Measurements from ENCODE around the gene SIRT6.

The SIRT6 gene

DNA sequence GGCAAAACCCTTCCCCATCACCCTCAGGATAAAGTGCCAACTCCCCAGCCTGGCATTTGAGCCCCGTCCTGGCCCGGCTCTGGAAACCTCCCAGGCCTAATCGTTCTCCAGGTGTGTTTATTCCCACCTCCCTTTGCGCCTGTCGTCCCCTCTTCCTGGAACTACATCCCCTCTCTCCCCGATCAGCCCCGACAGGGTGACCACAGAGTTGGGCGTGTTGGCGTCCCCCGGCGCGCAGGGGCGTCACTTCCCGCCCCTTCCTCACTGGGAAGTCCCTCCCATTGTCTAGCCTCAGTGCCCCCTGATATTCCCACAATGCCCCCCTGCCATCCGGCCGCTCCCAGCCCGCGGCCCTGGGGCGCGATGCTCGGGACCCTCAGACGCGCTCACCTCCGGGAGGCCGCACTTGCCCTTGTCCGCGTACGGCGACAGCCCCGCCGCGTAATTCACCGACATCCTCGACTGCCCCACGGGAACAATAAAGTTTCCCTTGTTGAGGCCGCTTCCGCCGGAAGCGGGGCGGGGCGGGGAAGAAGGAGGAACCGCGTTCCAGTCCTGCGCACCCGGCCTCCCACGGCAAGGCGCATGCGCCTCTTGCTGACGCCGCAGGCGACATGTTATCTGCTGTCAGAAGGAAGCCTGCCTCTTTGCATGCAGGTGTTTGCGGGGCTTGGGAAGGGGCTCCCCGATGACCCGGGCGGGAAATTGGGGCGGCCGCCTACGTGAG is at the start of gene SIRT6, which contains the start of gene ANKRD24:
Gene SIRT6 (minus strand): TSS at position 480 of the 727 bp plus-strand sequence. CDS start 24 bp downstream, at position 456.
Gene ANKRD24 (plus strand): TSS at position 606 of the 727 bp plus-strand sequence. CDS start 3,737 bp downstream, outside the sequence.
- TF ChIP-seq TEAD4 (IDR thresholded peaks at IDR 0.05) (peak; percentile 41), CEBPB (IDR thresholded peaks at IDR 0.05) (no peak), EGR1 (IDR thresholded peaks at IDR 0.05) (no peak), FOXM1 (IDR thresholded peaks at IDR 0.05; ENCODE audit: borderline replicate concordance, low read depth) (no peak), TCF12 (IDR thresholded peaks at IDR 0.05; ENCODE audit: low read depth) (peak; percentile 76), EP300 (IDR thresholded peaks at IDR 0.05; ENCODE audit: borderline replicate concordance) (peak; percentile 43; the same call in 1 of the 2 replicates), TAF1 (IDR thresholded peaks at IDR 0.05; ENCODE audit: low read depth) (peak; percentile 81), YY1 (IDR thresholded peaks at IDR 0.05; ENCODE audit: low read depth) (peak; percentile 87), CREB1 (IDR thresholded peaks at IDR 0.05; ENCODE audit: low read depth) (peak; percentile 46; the same call in 1 of the 2 replicates), NFIC (IDR thresholded peaks at IDR 0.05) (no peak), RAD21 (IDR thresholded peaks at IDR 0.05; ENCODE audit: low read depth) (no peak), ZBTB7A (IDR thresholded peaks at IDR 0.05; ENCODE audit: low read depth) (peak; percentile 88)
- TF ChIP-seq, protein P1, sequence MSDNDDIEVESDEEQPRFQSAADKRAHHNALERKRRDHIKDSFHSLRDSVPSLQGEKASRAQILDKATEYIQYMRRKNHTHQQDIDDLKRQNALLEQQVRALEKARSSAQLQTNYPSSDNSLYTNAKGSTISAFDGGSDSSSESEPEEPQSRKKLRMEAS (IDR thresholded peaks at IDR 0.05), result peak; percentile 67; the same call in 1 of the 2 replicates
- TF ChIP-seq, protein P2, sequence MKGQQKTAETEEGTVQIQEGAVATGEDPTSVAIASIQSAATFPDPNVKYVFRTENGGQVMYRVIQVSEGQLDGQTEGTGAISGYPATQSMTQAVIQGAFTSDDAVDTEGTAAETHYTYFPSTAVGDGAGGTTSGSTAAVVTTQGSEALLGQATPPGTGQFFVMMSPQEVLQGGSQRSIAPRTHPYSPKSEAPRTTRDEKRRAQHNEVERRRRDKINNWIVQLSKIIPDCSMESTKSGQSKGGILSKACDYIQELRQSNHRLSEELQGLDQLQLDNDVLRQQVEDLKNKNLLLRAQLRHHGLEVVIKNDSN (IDR thresholded peaks at IDR 0.05), result 0 out of 2 replicates have a peak, but pooled peaks have one; percentile 26
- TF ChIP-seq, protein P3, sequence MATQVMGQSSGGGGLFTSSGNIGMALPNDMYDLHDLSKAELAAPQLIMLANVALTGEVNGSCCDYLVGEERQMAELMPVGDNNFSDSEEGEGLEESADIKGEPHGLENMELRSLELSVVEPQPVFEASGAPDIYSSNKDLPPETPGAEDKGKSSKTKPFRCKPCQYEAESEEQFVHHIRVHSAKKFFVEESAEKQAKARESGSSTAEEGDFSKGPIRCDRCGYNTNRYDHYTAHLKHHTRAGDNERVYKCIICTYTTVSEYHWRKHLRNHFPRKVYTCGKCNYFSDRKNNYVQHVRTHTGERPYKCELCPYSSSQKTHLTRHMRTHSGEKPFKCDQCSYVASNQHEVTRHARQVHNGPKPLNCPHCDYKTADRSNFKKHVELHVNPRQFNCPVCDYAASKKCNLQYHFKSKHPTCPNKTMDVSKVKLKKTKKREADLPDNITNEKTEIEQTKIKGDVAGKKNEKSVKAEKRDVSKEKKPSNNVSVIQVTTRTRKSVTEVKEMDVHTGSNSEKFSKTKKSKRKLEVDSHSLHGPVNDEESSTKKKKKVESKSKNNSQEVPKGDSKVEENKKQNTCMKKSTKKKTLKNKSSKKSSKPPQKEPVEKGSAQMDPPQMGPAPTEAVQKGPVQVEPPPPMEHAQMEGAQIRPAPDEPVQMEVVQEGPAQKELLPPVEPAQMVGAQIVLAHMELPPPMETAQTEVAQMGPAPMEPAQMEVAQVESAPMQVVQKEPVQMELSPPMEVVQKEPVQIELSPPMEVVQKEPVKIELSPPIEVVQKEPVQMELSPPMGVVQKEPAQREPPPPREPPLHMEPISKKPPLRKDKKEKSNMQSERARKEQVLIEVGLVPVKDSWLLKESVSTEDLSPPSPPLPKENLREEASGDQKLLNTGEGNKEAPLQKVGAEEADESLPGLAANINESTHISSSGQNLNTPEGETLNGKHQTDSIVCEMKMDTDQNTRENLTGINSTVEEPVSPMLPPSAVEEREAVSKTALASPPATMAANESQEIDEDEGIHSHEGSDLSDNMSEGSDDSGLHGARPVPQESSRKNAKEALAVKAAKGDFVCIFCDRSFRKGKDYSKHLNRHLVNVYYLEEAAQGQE (IDR thresholded peaks at IDR 0.05; ENCODE audit: low read depth), result no peak

DNA sequence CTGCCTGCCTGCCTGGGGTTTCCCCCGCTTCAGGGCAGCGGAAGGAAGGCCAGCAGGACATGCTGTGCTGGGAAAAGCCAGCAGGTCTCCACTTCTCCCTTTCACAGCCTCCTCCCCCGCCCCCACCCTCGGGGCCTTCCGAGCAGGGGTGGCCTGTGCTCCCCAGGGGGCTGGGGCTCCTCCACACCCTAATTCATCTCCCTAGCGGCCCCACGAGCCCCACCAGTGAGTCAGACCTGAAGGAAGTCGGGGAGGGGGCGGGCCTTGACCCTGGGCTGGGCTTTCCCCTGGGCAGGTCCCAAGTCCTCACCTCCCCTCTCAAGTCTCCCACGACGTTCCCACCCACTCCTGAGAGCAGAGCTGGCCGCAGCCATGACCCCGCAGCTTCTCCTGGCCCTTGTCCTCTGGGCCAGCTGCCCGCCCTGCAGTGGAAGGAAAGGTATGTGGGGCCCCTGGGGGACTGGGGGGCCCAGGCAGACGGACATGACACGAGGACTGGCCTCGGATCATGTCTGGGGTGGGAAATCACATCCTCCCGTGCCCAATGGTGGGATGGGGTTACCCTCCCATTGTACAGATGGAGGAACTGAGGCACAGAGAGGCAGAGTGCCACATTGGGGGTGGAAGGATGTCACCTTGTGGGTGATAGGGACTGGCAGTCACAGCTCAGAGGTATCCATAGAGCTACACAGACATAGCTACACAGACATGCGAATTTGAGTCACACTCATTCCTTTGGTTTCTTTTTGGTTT is 47.0 kb upstream of the SIRT6 start, which contains the start of gene EBI3:
Gene EBI3 (plus strand): TSS at position 345 of the 753 bp plus-strand sequence. CDS start 28 bp downstream, at position 373.
- TF ChIP-seq, protein P1 (IDR thresholded peaks at IDR 0.05), result no peak
- TF ChIP-seq CREB1 (IDR thresholded peaks at IDR 0.05; ENCODE audit: low read depth) (no peak), CEBPB (IDR thresholded peaks at IDR 0.05) (no peak), FOXM1 (IDR thresholded peaks at IDR 0.05; ENCODE audit: borderline replicate concordance, low read depth) (no peak), ZBTB7A (IDR thresholded peaks at IDR 0.05; ENCODE audit: low read depth) (peak; percentile 73; the same call in 1 of the 2 replicates), TEAD4 (IDR thresholded peaks at IDR 0.05) (no peak)
- TF ChIP-seq, protein P2 (IDR thresholded peaks at IDR 0.05), result no peak

DNA sequence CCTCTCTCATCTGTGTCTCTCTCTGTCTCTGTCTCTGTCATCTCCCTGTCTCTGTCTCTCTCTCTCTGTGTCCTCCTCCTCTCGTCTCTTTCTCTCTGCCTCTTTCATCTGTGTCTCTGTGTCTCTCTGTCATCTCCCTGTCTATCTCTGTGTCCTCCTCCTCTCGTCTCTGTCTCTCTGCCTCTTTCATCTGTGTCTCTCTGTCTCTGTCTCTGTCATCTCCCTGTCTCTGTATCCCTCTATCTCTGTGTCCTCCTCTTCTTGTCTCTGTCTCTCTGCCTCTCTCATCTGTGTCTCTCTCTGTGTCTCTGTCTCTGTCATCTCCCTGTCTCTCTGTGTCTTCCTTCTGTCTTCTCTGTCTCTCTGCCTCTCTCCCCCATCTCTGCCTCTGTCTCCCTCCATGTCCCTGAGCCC is 46.4 kb upstream of the SIRT6 start:
- TF ChIP-seq TAF1 (IDR thresholded peaks at IDR 0.05; ENCODE audit: low read depth) (no peak), EP300 (IDR thresholded peaks at IDR 0.05; ENCODE audit: borderline replicate concordance) (no peak)

DNA sequence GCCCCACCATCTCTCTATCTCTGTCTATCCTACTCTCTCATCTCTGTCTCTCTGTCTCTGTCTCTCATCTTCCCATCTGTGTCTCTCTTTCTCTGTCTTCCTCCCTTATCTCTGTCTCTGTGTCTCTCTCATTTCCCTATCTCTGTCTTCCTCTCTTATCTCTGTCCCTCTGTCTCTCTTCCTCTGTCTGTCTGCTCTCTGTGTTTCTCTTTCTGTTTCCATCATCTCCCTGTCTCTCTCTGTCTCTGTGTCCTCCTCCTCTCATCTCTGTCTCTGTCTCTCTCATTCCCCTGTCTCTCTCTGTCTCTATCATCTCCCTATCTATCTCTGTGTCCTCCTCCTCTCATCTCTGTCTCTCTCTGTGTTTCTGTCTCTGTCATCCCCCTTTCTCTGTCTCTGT is 45.4 kb upstream of the SIRT6 start:
- TF ChIP-seq CREB1 (IDR thresholded peaks at IDR 0.05; ENCODE audit: low read depth) (no peak), RAD21 (IDR thresholded peaks at IDR 0.05; ENCODE audit: low read depth) (no peak), EGR1 (IDR thresholded peaks at IDR 0.05) (no peak), ZBTB7A (IDR thresholded peaks at IDR 0.05; ENCODE audit: low read depth) (no peak), FOXM1 (IDR thresholded peaks at IDR 0.05; ENCODE audit: borderline replicate concordance, low read depth) (no peak), TEAD4 (IDR thresholded peaks at IDR 0.05) (no peak), EP300 (IDR thresholded peaks at IDR 0.05; ENCODE audit: borderline replicate concordance) (no peak), TAF1 (IDR thresholded peaks at IDR 0.05; ENCODE audit: low read depth) (no peak)
- TF ChIP-seq, protein P3 (IDR thresholded peaks at IDR 0.05; ENCODE audit: low read depth), result no peak

DNA sequence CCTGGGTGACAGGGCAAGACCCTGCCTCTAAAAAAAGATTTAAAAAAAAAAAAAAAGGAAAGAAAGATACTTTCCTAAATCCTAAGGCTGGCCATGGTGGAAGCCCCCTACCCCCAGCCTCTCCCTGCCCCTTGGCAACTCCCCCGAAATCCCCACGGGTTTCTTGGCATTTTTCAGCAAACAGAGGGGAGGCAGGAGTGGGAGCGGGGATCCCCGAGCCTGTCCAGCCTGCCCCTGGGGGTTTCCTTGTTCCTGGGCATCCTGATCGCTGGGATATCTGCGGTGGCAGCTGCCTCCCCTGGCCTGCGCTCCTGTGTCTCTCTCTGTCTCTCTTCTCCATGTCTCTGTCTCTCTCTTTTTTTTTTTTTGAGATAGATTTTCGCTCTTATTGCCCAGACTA is 43.5 kb upstream of the SIRT6 start:
- TF ChIP-seq TAF1 (IDR thresholded peaks at IDR 0.05; ENCODE audit: low read depth) (no peak), EP300 (IDR thresholded peaks at IDR 0.05; ENCODE audit: borderline replicate concordance) (no peak), RAD21 (IDR thresholded peaks at IDR 0.05; ENCODE audit: low read depth) (no peak), CEBPB (IDR thresholded peaks at IDR 0.05) (no peak), ZBTB7A (IDR thresholded peaks at IDR 0.05; ENCODE audit: low read depth) (no peak)
- TF ChIP-seq, protein P2 (IDR thresholded peaks at IDR 0.05), result no peak
- TF ChIP-seq, protein P3 (IDR thresholded peaks at IDR 0.05; ENCODE audit: low read depth), result no peak

All from Ishikawa (cell line).